ENCODE data around the gene KIF13A. TPM values are rescaled to one million over a fixed set of nuclear protein-coding genes. Genes with fewer than 3 reads are reported as not detected.
A peak's percentile ranks its signal among the peaks of the same experiment; 100 is the strongest.

Gene KIF13A
- total and polyA plus RNA-seq, 9 of the 15 experiments (the other 6 are each of a cell fraction or from before 2014, with no cell fraction given) = 3.6 to 44.3 (median 29.7) TPM

DNA sequence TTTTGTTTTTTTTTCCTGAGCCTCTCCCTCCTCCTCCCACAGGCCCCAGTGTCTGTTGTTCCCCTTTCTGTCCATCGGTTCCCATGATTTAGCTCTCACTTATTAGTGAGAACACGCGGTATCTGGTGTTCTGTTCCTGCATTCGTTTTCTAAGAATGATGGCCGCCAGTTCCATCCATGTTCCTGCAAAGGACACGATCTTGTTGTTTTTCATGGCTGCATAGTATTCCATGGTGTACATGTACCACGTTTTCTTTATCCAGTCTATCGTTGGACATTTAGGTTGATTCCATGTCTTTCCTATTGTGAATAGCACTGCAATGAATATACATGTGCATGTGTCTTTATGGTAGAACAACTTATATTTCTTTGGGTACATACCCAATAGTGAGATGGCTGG, 175.1 kb downstream of the KIF13A start (continued):
- TF ChIP-seq ZNF197 (CRISPR knock-in tag; IDR thresholded peaks at IDR 0.05; ENCODE audit: low read depth) (no peak), ZNF134 (CRISPR knock-in tag; conservative IDR thresholded peaks at IDR 0.05) (no peak), SMARCA5 (IDR thresholded peaks at IDR 0.05) (0 out of 2 replicates have a peak, but pooled peaks have one; percentile 23), TEAD2 (tag; IDR thresholded peaks at IDR 0.05) (no peak), U2AF1 (optimal IDR thresholded peaks at IDR 0.05; ENCODE audit: low read depth, low read length) (no peak), ZEB2 (IDR thresholded peaks at IDR 0.05) (no peak), MTF1 (CRISPR knock-in tag; IDR thresholded peaks at IDR 0.05; ENCODE audit: borderline replicate concordance) (no peak), BCOR (IDR thresholded peaks at IDR 0.05) (0 out of 2 replicates have a peak, but pooled peaks have one; percentile 14), RNF2 (IDR thresholded peaks at IDR 0.05) (no peak), EZH2 (IDR thresholded peaks at IDR 0.05; ENCODE audit: borderline replicate concordance, low read depth, low read length) (no peak), ETV5 (CRISPR knock-in tag; IDR thresholded peaks at IDR 0.05; ENCODE audit: low read depth) (no peak), ZNF589 (CRISPR knock-in tag; IDR thresholded peaks at IDR 0.05; ENCODE audit: low read depth) (no peak), NR4A1 (CRISPR knock-in tag; IDR thresholded peaks at IDR 0.05) (no peak), NR4A1 (tag; IDR thresholded peaks at IDR 0.05) (no peak), MEF2D (tag; conservative IDR thresholded peaks at IDR 0.05; ENCODE audit: low read depth) (no peak), ATF7 (IDR thresholded peaks at IDR 0.05) (no peak), POLR2A (conservative IDR thresholded peaks at IDR 0.05) (no peak)
- TF ChIP-seq, protein P1, sequence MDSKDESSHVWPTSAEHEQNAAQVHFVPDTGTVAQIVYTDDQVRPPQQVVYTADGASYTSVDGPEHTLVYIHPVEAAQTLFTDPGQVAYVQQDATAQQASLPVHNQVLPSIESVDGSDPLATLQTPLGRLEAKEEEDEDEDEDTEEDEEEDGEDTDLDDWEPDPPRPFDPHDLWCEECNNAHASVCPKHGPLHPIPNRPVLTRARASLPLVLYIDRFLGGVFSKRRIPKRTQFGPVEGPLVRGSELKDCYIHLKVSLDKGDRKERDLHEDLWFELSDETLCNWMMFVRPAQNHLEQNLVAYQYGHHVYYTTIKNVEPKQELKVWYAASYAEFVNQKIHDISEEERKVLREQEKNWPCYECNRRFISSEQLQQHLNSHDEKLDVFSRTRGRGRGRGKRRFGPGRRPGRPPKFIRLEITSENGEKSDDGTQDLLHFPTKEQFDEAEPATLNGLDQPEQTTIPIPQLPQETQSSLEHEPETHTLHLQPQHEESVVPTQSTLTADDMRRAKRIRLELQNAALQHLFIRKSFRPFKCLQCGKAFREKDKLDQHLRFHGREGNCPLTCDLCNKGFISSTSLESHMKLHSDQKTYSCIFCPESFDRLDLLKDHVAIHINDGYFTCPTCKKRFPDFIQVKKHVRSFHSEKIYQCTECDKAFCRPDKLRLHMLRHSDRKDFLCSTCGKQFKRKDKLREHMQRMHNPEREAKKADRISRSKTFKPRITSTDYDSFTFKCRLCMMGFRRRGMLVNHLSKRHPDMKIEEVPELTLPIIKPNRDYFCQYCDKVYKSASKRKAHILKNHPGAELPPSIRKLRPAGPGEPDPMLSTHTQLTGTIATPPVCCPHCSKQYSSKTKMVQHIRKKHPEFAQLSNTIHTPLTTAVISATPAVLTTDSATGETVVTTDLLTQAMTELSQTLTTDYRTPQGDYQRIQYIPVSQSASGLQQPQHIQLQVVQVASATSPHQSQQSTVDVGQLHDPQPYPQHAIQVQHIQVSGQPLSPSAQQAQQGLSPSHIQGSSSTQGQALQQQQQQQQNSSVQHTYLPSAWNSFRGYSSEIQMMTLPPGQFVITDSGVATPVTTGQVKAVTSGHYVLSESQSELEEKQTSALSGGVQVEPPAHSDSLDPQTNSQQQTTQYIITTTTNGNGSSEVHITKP (IDR thresholded peaks at IDR 0.05; ENCODE audit: partially characterized antibody) = no peak
- TF ChIP-seq, protein P2, sequence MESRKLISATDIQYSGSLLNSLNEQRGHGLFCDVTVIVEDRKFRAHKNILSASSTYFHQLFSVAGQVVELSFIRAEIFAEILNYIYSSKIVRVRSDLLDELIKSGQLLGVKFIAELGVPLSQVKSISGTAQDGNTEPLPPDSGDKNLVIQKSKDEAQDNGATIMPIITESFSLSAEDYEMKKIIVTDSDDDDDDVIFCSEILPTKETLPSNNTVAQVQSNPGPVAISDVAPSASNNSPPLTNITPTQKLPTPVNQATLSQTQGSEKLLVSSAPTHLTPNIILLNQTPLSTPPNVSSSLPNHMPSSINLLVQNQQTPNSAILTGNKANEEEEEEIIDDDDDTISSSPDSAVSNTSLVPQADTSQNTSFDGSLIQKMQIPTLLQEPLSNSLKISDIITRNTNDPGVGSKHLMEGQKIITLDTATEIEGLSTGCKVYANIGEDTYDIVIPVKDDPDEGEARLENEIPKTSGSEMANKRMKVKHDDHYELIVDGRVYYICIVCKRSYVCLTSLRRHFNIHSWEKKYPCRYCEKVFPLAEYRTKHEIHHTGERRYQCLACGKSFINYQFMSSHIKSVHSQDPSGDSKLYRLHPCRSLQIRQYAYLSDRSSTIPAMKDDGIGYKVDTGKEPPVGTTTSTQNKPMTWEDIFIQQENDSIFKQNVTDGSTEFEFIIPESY (CRISPR knock-in tag; IDR thresholded peaks at IDR 0.05) = peak; percentile 66
- TF ChIP-seq, protein P3, sequence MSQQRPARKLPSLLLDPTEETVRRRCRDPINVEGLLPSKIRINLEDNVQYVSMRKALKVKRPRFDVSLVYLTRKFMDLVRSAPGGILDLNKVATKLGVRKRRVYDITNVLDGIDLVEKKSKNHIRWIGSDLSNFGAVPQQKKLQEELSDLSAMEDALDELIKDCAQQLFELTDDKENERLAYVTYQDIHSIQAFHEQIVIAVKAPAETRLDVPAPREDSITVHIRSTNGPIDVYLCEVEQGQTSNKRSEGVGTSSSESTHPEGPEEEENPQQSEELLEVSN (IDR thresholded peaks at IDR 0.05; ENCODE audit: borderline replicate concordance in 1 of 2, extremely low read depth in 1 of 2, insufficient read depth in 1 of 2, insufficient read length in 1 of 2, low read depth in 1 of 2, low read length in 1 of 2, poor library complexity in 1 of 2, severe bottlenecking in 1 of 2) = no peak
- TF ChIP-seq, protein P4, sequence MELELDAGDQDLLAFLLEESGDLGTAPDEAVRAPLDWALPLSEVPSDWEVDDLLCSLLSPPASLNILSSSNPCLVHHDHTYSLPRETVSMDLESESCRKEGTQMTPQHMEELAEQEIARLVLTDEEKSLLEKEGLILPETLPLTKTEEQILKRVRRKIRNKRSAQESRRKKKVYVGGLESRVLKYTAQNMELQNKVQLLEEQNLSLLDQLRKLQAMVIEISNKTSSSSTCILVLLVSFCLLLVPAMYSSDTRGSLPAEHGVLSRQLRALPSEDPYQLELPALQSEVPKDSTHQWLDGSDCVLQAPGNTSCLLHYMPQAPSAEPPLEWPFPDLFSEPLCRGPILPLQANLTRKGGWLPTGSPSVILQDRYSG (tag; conservative IDR thresholded peaks at IDR 0.05; ENCODE audit: low read depth) = no peak
- TF ChIP-seq, protein P5, sequence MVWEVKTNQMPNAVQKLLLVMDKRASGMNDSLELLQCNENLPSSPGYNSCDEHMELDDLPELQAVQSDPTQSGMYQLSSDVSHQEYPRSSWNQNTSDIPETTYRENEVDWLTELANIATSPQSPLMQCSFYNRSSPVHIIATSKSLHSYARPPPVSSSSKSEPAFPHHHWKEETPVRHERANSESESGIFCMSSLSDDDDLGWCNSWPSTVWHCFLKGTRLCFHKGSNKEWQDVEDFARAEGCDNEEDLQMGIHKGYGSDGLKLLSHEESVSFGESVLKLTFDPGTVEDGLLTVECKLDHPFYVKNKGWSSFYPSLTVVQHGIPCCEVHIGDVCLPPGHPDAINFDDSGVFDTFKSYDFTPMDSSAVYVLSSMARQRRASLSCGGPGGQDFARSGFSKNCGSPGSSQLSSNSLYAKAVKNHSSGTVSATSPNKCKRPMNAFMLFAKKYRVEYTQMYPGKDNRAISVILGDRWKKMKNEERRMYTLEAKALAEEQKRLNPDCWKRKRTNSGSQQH (CRISPR knock-in tag; IDR thresholded peaks at IDR 0.05) = no peak
